Parathyroid adenoma (tissue), 2 donors: ENCODE measurements around the gene CDH8.
"Not testable (repeated sequence)": the region's sequence is repeated elsewhere in the genome, so short reads cannot be mapped to it uniquely, and the experiment has no call there.

Experiments used
- H2AFZ ChIP-seq: fragments of 300-600 bp; sonication (generic); one replicate; pipeline ENCODE4 v1.7.0; 2017; ENCODE audit warnings: antibody characterized with exemption, mild to moderate bottlenecking
- H3K27ac ChIP-seq: fragments of 300-600 bp; sonication (generic); one replicate; pipeline ENCODE4 v1.7.0; 2017
- H3K27me3 ChIP-seq: fragments of 300-600 bp; sonication (generic); one replicate; pipeline ENCODE4 v1.7.0; 2017; ENCODE audit warnings: low read length; ENCODE audit not compliant: control insufficient read depth, insufficient read depth
- H3K36me3 ChIP-seq: fragments of 300-600 bp; sonication (generic); one replicate; pipeline ENCODE4 v1.7.0; 2017; ENCODE audit warnings: low read length; ENCODE audit not compliant: control insufficient read depth, insufficient read depth
- H3K4me1 ChIP-seq: fragments of 300-600 bp; sonication (generic); one replicate; pipeline ENCODE4 v1.7.0; 2017; ENCODE audit warnings: control low read depth
- H3K4me2 ChIP-seq: fragments of 300-600 bp; sonication (generic); one replicate; pipeline ENCODE4 v1.7.0; 2017; ENCODE audit warnings: low read length
- H3K4me3 ChIP-seq: fragments of 300-600 bp; sonication (generic); one replicate; pipeline ENCODE4 v1.7.0; 2017; ENCODE audit warnings: low read depth, low read length
- H3K79me2 ChIP-seq: fragments of 300-600 bp; sonication (generic); one replicate; pipeline ENCODE4 v1.7.0; 2017; ENCODE audit warnings: control low read depth
- H3K9ac ChIP-seq: fragments of 300-600 bp; sonication (generic); one replicate; pipeline ENCODE4 v1.7.0; 2017; ENCODE audit warnings: mild to moderate bottlenecking
- H3K9me3 ChIP-seq: fragments of 300-600 bp; sonication (generic); one replicate; pipeline ENCODE4 v1.7.0; 2017; ENCODE audit warnings: low read length; ENCODE audit not compliant: control insufficient read depth
- CTCF ChIP-seq: fragments of 300-600 bp; sonication (generic); IDR thresholded peaks from one replicate; pipeline ENCODE4 v1.7.0; 2017; ENCODE audit warnings: antibody characterized with exemption, mild to moderate bottlenecking
- donor health status: primary hyperparathyroidism.

The CDH8 gene

DNA sequence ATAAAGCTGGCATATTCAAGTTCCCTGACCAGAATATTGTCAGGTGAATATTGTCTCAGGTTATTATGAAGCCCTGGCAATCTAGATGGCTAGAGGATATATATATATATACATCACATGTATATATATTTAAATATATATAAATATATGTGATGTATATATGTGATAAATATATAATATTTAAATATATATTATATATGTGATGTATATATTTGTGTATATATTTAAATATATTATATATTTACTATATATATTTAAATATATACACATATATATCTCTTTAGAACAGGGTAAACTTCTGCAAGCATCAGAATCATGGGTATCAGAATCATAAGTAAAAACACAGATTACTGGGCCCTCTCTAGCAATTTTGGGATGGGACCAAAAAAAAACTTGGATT, 112.6 kb downstream of the CDH8 start:
- Histone ChIP-seq H3K27me3 (no peaks in the 10 kb centered on the region), H3K4me2 (no peak overlapping the region), H3K27ac (no peak overlapping the region), H3K9ac (no peak overlapping the region), H3K4me3 (no peak overlapping the region), H3K9me3 (no peaks in the 10 kb centered on the region), H2AFZ (no peak overlapping the region), H3K79me2 (no peaks in the 10 kb centered on the region), H3K4me1 (no peaks in the 10 kb centered on the region), H3K36me3 (no peaks in the 10 kb centered on the region)
- no peak for TF ChIP-seq CTCF

GRCh38 chr16:61921373-61921772, 114.9 kb downstream of the CDH8 start:
- Histone ChIP-seq H3K9ac (no peak overlapping the region), H3K9me3 (no peaks in the 10 kb centered on the region), H2AFZ (no peak overlapping the region), H3K4me2 (no peak overlapping the region), H3K36me3 (no peaks in the 10 kb centered on the region), H3K4me3 (no peak overlapping the region), H3K27me3 (no peaks in the 10 kb centered on the region), H3K27ac (no peak overlapping the region), H3K79me2 (no peaks in the 10 kb centered on the region), H3K4me1 (no peaks in the 10 kb centered on the region)
- no peak for TF ChIP-seq CTCF

GRCh38 chr16:61917865-61918826, 118.1 kb downstream of the CDH8 start:
- not testable (repeated sequence) for H3K27ac ChIP-seq, H3K79me2 ChIP-seq, H3K9me3 ChIP-seq, H3K4me3 ChIP-seq, H3K36me3 ChIP-seq, H3K27me3 ChIP-seq, H3K9ac ChIP-seq, H3K4me1 ChIP-seq, H2AFZ ChIP-seq, H3K4me2 ChIP-seq

- TF ChIP-seq CTCF = no peak
- Histone ChIP-seq H3K9ac (no peak overlapping the region), H3K36me3 (no peaks in the 10 kb centered on the region), H3K27me3 (no peaks in the 10 kb centered on the region), H3K79me2 (no peaks in the 10 kb centered on the region), H3K9me3 (no peaks in the 10 kb centered on the region), H3K4me1 (no peaks in the 10 kb centered on the region), H3K4me3 (no peak overlapping the region), H2AFZ (no peak overlapping the region), H3K27ac (no peak overlapping the region), H3K4me2 (no peak overlapping the region)
These were observed 120.7 kb downstream of the CDH8 start for GRCh38 chr16:61915569-61915968.

GRCh38 chr16:61909074-61909473, 127.2 kb downstream of the CDH8 start:
- Histone ChIP-seq H3K4me3 (no peak overlapping the region), H3K79me2 (no peaks in the 10 kb centered on the region), H3K4me1 (no peaks in the 10 kb centered on the region), H2AFZ (no peak overlapping the region), H3K36me3 (no peaks in the 10 kb centered on the region), H3K27ac (no peak overlapping the region), H3K27me3 (no peaks in the 10 kb centered on the region), H3K4me2 (no peak overlapping the region), H3K9me3 (no peaks in the 10 kb centered on the region), H3K9ac (no peak overlapping the region)
- no peak for TF ChIP-seq CTCF
